HG02970 (cell line): Measurements from ENCODE around the gene DENND4B.
"Not testable (repeated sequence)": the region's sequence is repeated elsewhere in the genome, so short reads cannot be mapped to it uniquely, and the experiment has no call there.

ENCODE experiments used
- ATAC-seq: cut with Tn5 transposase; IDR thresholded peaks from one replicate; pipeline ENCODE4 v1.9.1; 2021; ENCODE audit warnings: mild to moderate bottlenecking, moderate library complexity, moderate number of reproducible peaks; ENCODE audit not compliant: unreplicated experiment, low FRiP score

Gene DENND4B

GRCh38 chr1:153929426-153929825, 17.1 kb downstream of the DENND4B start:
- no peak for ATAC-seq

GRCh38 chr1:153928791-153929341, 17.7 kb downstream of the DENND4B start:
- no peak for ATAC-seq

- ATAC-seq: no peak
These were observed 18.3 kb downstream of the DENND4B start for GRCh38 chr1:153928245-153928644.

DNA sequence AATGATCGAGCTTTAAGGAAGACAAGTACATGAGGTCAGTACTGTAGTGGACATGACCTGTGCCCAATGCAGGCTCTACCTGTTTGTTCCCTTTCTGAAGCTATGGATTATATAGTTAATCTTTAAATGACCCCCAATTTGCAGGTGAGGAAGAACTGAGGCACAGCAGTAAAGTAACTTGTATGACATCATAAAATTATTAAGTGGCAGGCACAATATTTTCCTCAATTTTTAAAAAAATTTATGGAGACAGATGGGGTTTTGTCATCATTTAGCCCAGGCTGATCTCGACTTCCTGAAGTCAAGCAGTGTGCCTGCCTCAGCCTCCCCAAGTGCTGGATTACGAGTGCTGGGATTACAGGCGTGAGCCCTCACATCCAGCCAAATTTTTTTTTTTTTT, 20.1 kb downstream of the DENND4B start:
- ATAC-seq: no peak

- ATAC-seq: peak; percentile 94
These were observed 23.3 kb downstream of the DENND4B start, which contains the start of gene GATAD2B for GRCh38 chr1:153922972-153923925. TSS of gene GATAD2B (minus strand) at chr1:153922972. CDS start at chr1:153828347, 94,625 bp downstream.

DNA sequence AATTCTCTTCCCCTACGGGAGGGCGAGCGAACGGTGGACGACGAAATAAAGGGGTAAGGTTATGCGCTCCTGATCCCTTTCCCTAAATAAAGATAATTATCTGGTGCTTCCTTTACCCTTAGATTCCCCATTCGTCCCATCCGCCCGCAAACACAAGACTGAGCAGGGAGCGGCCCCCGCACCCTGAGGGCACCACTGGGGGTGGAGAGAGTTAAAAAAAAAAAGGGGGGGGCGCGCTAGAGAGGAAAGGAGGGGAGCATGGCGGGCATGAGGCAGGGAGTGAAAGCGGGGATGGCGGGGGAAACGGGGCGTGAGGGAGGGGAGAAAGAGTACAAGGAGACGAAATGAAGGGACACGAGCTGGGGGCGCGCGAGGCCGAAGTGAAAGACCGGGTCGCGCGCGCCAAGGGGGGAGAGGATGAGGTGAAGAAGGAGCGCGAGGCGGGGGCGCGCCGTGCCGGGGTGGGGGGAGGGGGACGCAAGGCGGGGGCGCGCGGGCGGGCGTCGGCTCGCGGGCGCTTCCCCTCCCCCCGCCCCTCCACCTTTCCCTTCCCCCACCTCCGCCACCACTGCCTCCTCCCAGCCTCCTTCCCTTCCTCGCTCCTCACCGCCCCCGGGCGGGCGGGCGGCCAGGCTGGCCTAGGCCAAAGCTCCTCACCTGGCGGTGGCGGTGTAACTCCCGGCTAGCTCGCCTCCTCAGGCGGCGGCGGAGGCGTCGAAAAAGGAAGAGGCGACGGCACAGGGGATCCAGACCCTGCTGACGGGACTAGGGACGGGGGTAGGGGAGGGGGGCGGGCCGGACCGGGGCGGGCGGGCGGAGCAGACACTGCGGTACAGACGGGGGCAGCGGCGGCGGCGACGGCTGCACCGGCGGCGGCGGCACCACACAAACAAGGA, 24.2 kb downstream of the DENND4B start:
- peak; percentile 18 for ATAC-seq

GRCh38 chr1:153921803-153922075, 24.8 kb downstream of the DENND4B start:
- no peak for ATAC-seq

DNA sequence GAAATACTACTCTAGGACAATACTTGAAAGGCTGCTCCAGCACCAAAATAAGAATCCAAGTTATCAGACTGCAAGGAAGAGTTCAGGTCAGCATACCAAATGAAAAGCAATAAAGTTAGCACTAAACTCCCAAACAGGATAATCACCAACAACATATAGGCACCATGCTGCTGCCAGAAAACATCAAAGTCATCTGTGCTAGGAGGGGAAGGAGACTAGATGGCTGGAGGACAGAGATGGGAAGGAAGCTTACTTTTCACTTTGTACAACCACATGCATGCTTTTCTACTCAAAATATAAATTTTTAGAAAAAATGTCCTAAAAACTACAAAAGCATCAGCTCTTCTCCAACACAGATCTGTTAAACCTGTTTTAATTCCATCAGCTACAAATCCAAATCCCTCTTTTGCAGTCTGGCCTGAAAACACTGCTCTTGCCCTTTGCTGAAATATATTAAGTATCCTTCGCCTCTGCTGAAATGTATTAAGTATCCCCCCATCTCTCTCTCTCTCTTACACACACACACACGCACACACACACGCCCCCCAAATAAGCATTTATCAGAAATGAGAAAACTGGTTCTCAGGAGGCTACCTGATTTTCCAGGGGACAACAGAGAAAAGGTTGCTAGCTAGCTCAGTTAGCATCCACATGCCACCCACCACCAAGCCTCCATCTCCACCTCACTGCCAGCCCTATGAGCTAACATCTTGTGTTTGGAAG, 25.3 kb downstream of the DENND4B start:
- no peak for ATAC-seq

- ATAC-seq: no peak
These were observed 26.4 kb downstream of the DENND4B start for GRCh38 chr1:153919876-153920852.

DNA sequence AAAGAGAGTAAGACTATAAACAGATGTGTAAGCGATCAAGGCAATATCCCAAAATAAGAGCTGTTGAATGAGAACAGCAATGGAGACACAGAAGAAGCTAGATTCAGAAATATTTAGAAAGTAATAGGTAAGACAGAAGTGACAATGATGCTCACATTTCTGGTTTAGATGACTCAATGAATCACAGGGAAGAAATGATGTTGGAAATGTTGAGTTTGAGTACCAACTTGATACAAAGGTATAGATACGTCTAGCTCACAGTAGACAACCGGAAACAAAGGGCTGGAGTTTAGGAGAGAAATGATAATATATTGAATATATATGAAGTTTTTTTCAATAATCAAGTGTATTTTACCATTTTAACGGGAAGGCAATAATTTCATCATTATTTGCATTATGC, 30.2 kb downstream of the DENND4B start:
- ATAC-seq: no peak

GRCh38 chr1:153912349-153912748, 34.2 kb downstream of the DENND4B start:
- ATAC-seq: no peak

- not testable (repeated sequence) for ATAC-seq
These were observed 36.0 kb downstream of the DENND4B start for GRCh38 chr1:153910560-153910959.

- ATAC-seq: no peak
These were observed 38.4 kb downstream of the DENND4B start for GRCh38 chr1:153908071-153908470.

GRCh38 chr1:153907134-153907533, 39.4 kb downstream of the DENND4B start:
- no peak for ATAC-seq

- no peak for ATAC-seq
These were observed 40.1 kb downstream of the DENND4B start for GRCh38 chr1:153906396-153906795.

- ATAC-seq: not testable (repeated sequence)
These were observed 40.6 kb downstream of the DENND4B start for GRCh38 chr1:153905908-153906307.

GRCh38 chr1:153903841-153904455, 42.6 kb downstream of the DENND4B start:
- ATAC-seq: no peak

DNA sequence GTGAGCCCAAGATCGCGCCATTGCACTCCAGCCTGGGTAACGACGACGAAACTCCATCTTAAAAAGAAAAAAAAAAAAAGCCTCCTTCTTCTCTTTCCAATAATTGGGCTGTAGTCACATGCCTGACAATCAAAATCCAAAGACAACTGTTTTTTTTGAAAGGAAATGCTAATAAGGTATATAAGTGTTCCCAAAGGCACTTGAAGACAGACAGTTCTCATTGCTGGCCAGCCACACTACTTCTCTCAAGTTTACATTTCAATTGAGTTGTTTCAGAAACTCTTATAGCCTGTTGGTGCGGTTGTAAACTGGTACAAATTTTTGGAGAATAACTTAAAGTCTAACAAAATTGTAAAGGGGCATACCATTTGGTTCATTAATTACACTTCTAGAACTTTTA, 47.0 kb downstream of the DENND4B start:
- ATAC-seq: no peak

DNA sequence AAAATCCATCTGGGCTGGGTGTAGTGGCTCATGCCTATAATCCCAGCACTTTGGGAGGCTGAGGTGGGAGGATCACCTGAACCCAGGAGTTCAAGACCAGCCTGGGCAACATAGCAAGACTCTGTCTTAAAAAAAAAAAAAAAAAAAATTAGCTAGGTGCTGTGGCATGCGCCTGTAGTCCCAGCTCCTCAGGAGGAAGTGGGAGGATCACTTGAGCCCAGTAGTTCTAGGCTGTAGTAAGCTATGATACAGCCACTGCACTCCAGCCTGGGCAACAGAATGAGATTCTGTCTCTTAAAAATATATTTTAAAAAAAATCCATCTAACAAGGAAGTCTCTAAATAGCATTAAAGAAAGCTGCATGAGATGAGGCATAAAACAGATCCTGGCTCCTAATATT, 50.7 kb downstream of the DENND4B start:
- ATAC-seq: not testable (repeated sequence)
